Stimulated activated CD8-positive, alpha-beta memory T cell treated with anti-CD3 and anti-CD28 coated beads, Interleukin-2, amount 100 ng/mL, for 48 hours (primary cell): ENCODE measurements around the gene ALPK3.

Experiments used
- DNase-seq, 2 donors: peaks; one replicate each; pipeline ENCODE4 v3.0.0-alpha.2; 2020; ENCODE audit warnings: low read depth in 2 of 2

Gene ALPK3

GRCh38 chr15:84893607-84894006 lies 76.5 kb downstream of the ALPK3 start:
- no peak for DNase-seq

- DNase-seq = no peak
Measured at GRCh38 chr15:84894736-84895425, 77.7 kb downstream of the ALPK3 start.

GRCh38 chr15:84898761-84899160 lies 81.6 kb downstream of the ALPK3 start:
- DNase-seq = no peak

GRCh38 chr15:84899750-84900149 lies 82.6 kb downstream of the ALPK3 start:
- no peak for DNase-seq

GRCh38 chr15:84901540-84901939 lies 84.4 kb downstream of the ALPK3 start:
- no peak for DNase-seq

- DNase-seq = no peak
Measured at GRCh38 chr15:84903751-84904150, 86.6 kb downstream of the ALPK3 start.

- no peak for DNase-seq
Measured at GRCh38 chr15:84904419-84904818, 87.3 kb downstream of the ALPK3 start.

GRCh38 chr15:84905016-84905916 lies 88.1 kb downstream of the ALPK3 start:
- DNase-seq = no peak

GRCh38 chr15:84907731-84908130 lies 90.6 kb downstream of the ALPK3 start:
- no peak for DNase-seq

GRCh38 chr15:84908564-84908963 lies 91.4 kb downstream of the ALPK3 start:
- DNase-seq = no peak

- no peak for DNase-seq
Measured at GRCh38 chr15:84909029-84909428, 91.9 kb downstream of the ALPK3 start.

GRCh38 chr15:84909782-84910181 lies 92.6 kb downstream of the ALPK3 start:
- DNase-seq = no peak

- no peak for DNase-seq
Measured at GRCh38 chr15:84910928-84911623, 93.9 kb downstream of the ALPK3 start.

- no peak for DNase-seq
Measured at GRCh38 chr15:84911879-84912660, 94.9 kb downstream of the ALPK3 start.

- no peak for DNase-seq
Measured at GRCh38 chr15:84913360-84913723, 96.2 kb downstream of the ALPK3 start.

GRCh38 chr15:84914351-84914750 lies 97.2 kb downstream of the ALPK3 start:
- no peak for DNase-seq

GRCh38 chr15:84914909-84915605 lies 97.9 kb downstream of the ALPK3 start:
- DNase-seq = peak; percentile 32 to 50

- no peak for DNase-seq
Measured at GRCh38 chr15:84915606-84915958, 98.4 kb downstream of the ALPK3 start.

GRCh38 chr15:84917452-84917851 lies 100.3 kb downstream of the ALPK3 start:
- DNase-seq = no peak

GRCh38 chr15:84919106-84919667 lies 102.0 kb downstream of the ALPK3 start:
- no peak for DNase-seq

- no peak for DNase-seq
Measured at GRCh38 chr15:84921121-84921520, 104.0 kb downstream of the ALPK3 start.
